Activated naive CD8-positive, alpha-beta T cell treated with anti-CD3 and anti-CD28 coated beads, Interleukin-2, amount 10 ng/mL, durations not matched to agents 7 days and 5 days (primary cell): ENCODE data around the gene TMEM236. TPM values are rescaled to one million over a fixed set of nuclear protein-coding genes. Genes with fewer than 3 reads are reported as not detected.

Experiments
- ATAC-seq: fragments of 150-1000 bp; cut with Tn5 transposase; one replicate; pipeline ENCODE4 v1.10.0; 2021; ENCODE audit warnings: low read depth, moderate library complexity
- POLR2A ChIA-PET: fragments of 350-600 bp; sonication (Branson Sonifier 250); formaldehyde crosslinking; loops from one replicate; lab custom pipeline; 2021; ENCODE audit warnings: antibody characterized with exemption; lab: Charles Lee
- DNase-seq: peaks from one replicate; pipeline ENCODE4 v3.0.0; 2021
- H3K27ac Mint-ChIP-seq: one replicate; pipeline ENCODE4 v1.8.0; 2022; ENCODE audit warnings: mild to moderate bottlenecking, mixed read lengths
- H3K27me3 Mint-ChIP-seq: one replicate; pipeline ENCODE4 v1.8.0; 2022; ENCODE audit warnings: mild to moderate bottlenecking, moderate library complexity, mixed read lengths
- H3K36me3 Mint-ChIP-seq: one replicate; pipeline ENCODE4 v1.8.0; 2021; ENCODE audit warnings: mild to moderate bottlenecking, mixed read lengths
- H3K4me1 Mint-ChIP-seq: one replicate; pipeline ENCODE4 v1.8.0; 2021; ENCODE audit warnings: mixed read lengths
- H3K4me3 Mint-ChIP-seq: one replicate; pipeline ENCODE4 v1.8.0; 2022; ENCODE audit warnings: mild to moderate bottlenecking, moderate library complexity, mixed read lengths
- H3K9me3 Mint-ChIP-seq: one replicate; pipeline ENCODE4 v1.8.0; 2021; ENCODE audit warnings: mixed read lengths
- total RNA-seq, 2 experiments: library from RNA; stranded (reverse); gene quantifications; one replicate each; pipeline ENCODE4 v1.2.3, GENCODE V29; 2021

TMEM236 gene
- total RNA-seq, 2 experiments from 2014 or later: 0.08 to 0.11 TPM

- Mint-ChIP-seq H3K4me3 (no peak overlapping the region), H3K27me3 (peaks cover 4% of the 10 kb centered on the region), H3K27ac (no peak overlapping the region), H3K36me3 (no peaks in the 10 kb centered on the region), H3K4me1 (no peaks in the 10 kb centered on the region), H3K9me3 (no peaks in the 10 kb centered on the region)
- no peak for ATAC-seq
- POLR2A ChIA-PET: no interaction called here
- DNase-seq: no peak
These were observed 32.7 kb downstream of the TMEM236 start for GRCh38 chr10:17784688-17785087.

- POLR2A ChIA-PET: no interaction called here
- no peak overlapping the region for H3K27ac Mint-ChIP-seq
- H3K27me3 Mint-ChIP-seq: peaks cover 4% of the 10 kb centered on the region
- H3K9me3 Mint-ChIP-seq: no peaks in the 10 kb centered on the region
- no peak for ATAC-seq
- no peaks in the 10 kb centered on the region for H3K4me1 Mint-ChIP-seq
- DNase-seq: no peak
- H3K36me3 Mint-ChIP-seq: no peaks in the 10 kb centered on the region
- no peak overlapping the region for H3K4me3 Mint-ChIP-seq
These were observed 33.4 kb downstream of the TMEM236 start for GRCh38 chr10:17785276-17785930.

- no peak overlapping the region for H3K27ac Mint-ChIP-seq
- H3K27me3 Mint-ChIP-seq: peaks cover 4% of the 10 kb centered on the region
- no peak overlapping the region for H3K4me3 Mint-ChIP-seq
- ATAC-seq (no peak), DNase-seq (no peak)
- H3K4me1 Mint-ChIP-seq: no peaks in the 10 kb centered on the region
- no peaks in the 10 kb centered on the region for H3K36me3 Mint-ChIP-seq
- POLR2A ChIA-PET: no interaction called here
- no peaks in the 10 kb centered on the region for H3K9me3 Mint-ChIP-seq
These were observed 35.3 kb downstream of the TMEM236 start for GRCh38 chr10:17787087-17787961.

- ATAC-seq: no peak
- no peak for DNase-seq
- Mint-ChIP-seq H3K4me3 (no peak overlapping the region), H3K9me3 (no peaks in the 10 kb centered on the region), H3K27me3 (peaks cover 4% of the 10 kb centered on the region), H3K36me3 (no peaks in the 10 kb centered on the region), H3K4me1 (peaks cover 3% of the 10 kb centered on the region), H3K27ac (no peak overlapping the region)
- POLR2A ChIA-PET: no interaction called here
These were observed 36.6 kb downstream of the TMEM236 start for GRCh38 chr10:17788646-17789045.

- Mint-ChIP-seq H3K4me1 (peaks cover 3% of the 10 kb centered on the region), H3K27me3 (peaks cover 4% of the 10 kb centered on the region), H3K9me3 (no peaks in the 10 kb centered on the region), H3K27ac (no peak overlapping the region), H3K4me3 (no peak overlapping the region), H3K36me3 (no peaks in the 10 kb centered on the region)
- ATAC-seq: no peak
- DNase-seq: no peak
- POLR2A ChIA-PET: no interaction called here
These were observed 37.4 kb downstream of the TMEM236 start for GRCh38 chr10:17789396-17789795.

GRCh38 chr10:17790651-17791050 lies 38.6 kb downstream of the TMEM236 start:
- peaks cover 3% of the 10 kb centered on the region for H3K4me1 Mint-ChIP-seq
- POLR2A ChIA-PET: no interaction called here
- H3K9me3 Mint-ChIP-seq: no peaks in the 10 kb centered on the region
- no peak for ATAC-seq
- H3K4me3 Mint-ChIP-seq: no peak overlapping the region
- no peaks in the 10 kb centered on the region for H3K27me3 Mint-ChIP-seq
- H3K27ac Mint-ChIP-seq: no peak overlapping the region
- H3K36me3 Mint-ChIP-seq: no peaks in the 10 kb centered on the region
- no peak for DNase-seq

GRCh38 chr10:17792991-17793390 lies 41.0 kb downstream of the TMEM236 start:
- no peaks in the 10 kb centered on the region for H3K36me3 Mint-ChIP-seq
- no peaks in the 10 kb centered on the region for H3K27me3 Mint-ChIP-seq

GRCh38 chr10:17793823-17794644 lies 42.0 kb downstream of the TMEM236 start:
- H3K9me3 Mint-ChIP-seq: no peaks in the 10 kb centered on the region
- no peaks in the 10 kb centered on the region for H3K36me3 Mint-ChIP-seq
- no peak for ATAC-seq
- H3K27me3 Mint-ChIP-seq: no peaks in the 10 kb centered on the region
- POLR2A ChIA-PET: no interaction called here
- no peak overlapping the region for H3K4me3 Mint-ChIP-seq
- no peak for DNase-seq
- H3K4me1 Mint-ChIP-seq: peaks cover 3% of the 10 kb centered on the region
- no peak overlapping the region for H3K27ac Mint-ChIP-seq

More at GRCh38 chr10:17792991-17793390, 41.0 kb downstream of the TMEM236 start:
- ATAC-seq: no peak
- DNase-seq: no peak
- Mint-ChIP-seq H3K27ac (no peak overlapping the region), H3K9me3 (no peaks in the 10 kb centered on the region), H3K4me1 (peaks cover 3% of the 10 kb centered on the region), H3K4me3 (no peak overlapping the region)
- POLR2A ChIA-PET: no interaction called here

- H3K4me3 Mint-ChIP-seq: no peak overlapping the region
- no peak overlapping the region for H3K27ac Mint-ChIP-seq
- POLR2A ChIA-PET: no interaction called here
- no peaks in the 10 kb centered on the region for H3K9me3 Mint-ChIP-seq
- DNase-seq: no peak
- no peaks in the 10 kb centered on the region for H3K27me3 Mint-ChIP-seq
- H3K36me3 Mint-ChIP-seq: no peaks in the 10 kb centered on the region
- H3K4me1 Mint-ChIP-seq: peaks cover 3% of the 10 kb centered on the region
- ATAC-seq: no peak
These were observed 43.1 kb downstream of the TMEM236 start for GRCh38 chr10:17795083-17795482.

- Mint-ChIP-seq H3K9me3 (no peaks in the 10 kb centered on the region), H3K27ac (no peak overlapping the region), H3K27me3 (no peaks in the 10 kb centered on the region), H3K36me3 (no peaks in the 10 kb centered on the region), H3K4me3 (no peak overlapping the region), H3K4me1 (peaks cover 3% of the 10 kb centered on the region)
- no peak for DNase-seq
- POLR2A ChIA-PET: no interaction called here
- no peak for ATAC-seq
These were observed 44.0 kb downstream of the TMEM236 start for GRCh38 chr10:17795813-17796594.

GRCh38 chr10:17801507-17801906 lies 49.5 kb downstream of the TMEM236 start:
- POLR2A ChIA-PET: no interaction called here

GRCh38 chr10:17802350-17802749 lies 50.3 kb downstream of the TMEM236 start:
- DNase-seq (no peak), ATAC-seq (no peak)
- Mint-ChIP-seq H3K27me3 (no peaks in the 10 kb centered on the region), H3K4me1 (no peaks in the 10 kb centered on the region), H3K36me3 (peaks cover 2% of the 10 kb centered on the region), H3K27ac (no peak overlapping the region), H3K4me3 (no peak overlapping the region), H3K9me3 (no peaks in the 10 kb centered on the region)
- POLR2A ChIA-PET: no interaction called here

More at GRCh38 chr10:17801507-17801906, 49.5 kb downstream of the TMEM236 start:
- H3K9me3 Mint-ChIP-seq: no peaks in the 10 kb centered on the region
- ATAC-seq: no peak
- no peaks in the 10 kb centered on the region for H3K4me1 Mint-ChIP-seq
- H3K4me3 Mint-ChIP-seq: no peak overlapping the region
- H3K36me3 Mint-ChIP-seq: peaks cover 2% of the 10 kb centered on the region
- H3K27me3 Mint-ChIP-seq: no peaks in the 10 kb centered on the region
- H3K27ac Mint-ChIP-seq: no peak overlapping the region
- no peak for DNase-seq

- H3K36me3 Mint-ChIP-seq: peaks cover 2% of the 10 kb centered on the region
- DNase-seq (no peak), ATAC-seq (no peak)
- no peak overlapping the region for H3K4me3 Mint-ChIP-seq
- H3K27ac Mint-ChIP-seq: no peak overlapping the region
- no peaks in the 10 kb centered on the region for H3K9me3 Mint-ChIP-seq
- POLR2A ChIA-PET: no interaction called here
- no peaks in the 10 kb centered on the region for H3K27me3 Mint-ChIP-seq
- no peaks in the 10 kb centered on the region for H3K4me1 Mint-ChIP-seq
These were observed 51.0 kb downstream of the TMEM236 start for GRCh38 chr10:17802976-17803375.
